Adrenal gland (tissue), 12 donors: ENCODE measurements around the gene TAAR5. TPM values are rescaled to one million over a fixed set of nuclear protein-coding genes. Genes with fewer than 3 reads are reported as not detected.
"Not testable (repeated sequence)": the region's sequence is repeated elsewhere in the genome, so short reads cannot be mapped to it uniquely, and the experiment has no call there.

ENCODE experiments used
- DNase-seq, 7 donors: peaks; one replicate each; pipeline ENCODE4 v3.0.0-alpha.2; 2019 to 2020
- H3K27ac ChIP-seq, 5 donors: fragments of 200-600 bp; sonication (generic) in 4 of 5; 1 replicate in 3 of 5; 2 replicates in 2 of 5; pipeline versions ENCODE4 v1.5.1 to v1.8.0; 2016 to 2020; ENCODE audit warnings: mild to moderate bottlenecking in 1 of 5
- H3K27me3 ChIP-seq: fragments of 200-600 bp; 2 replicates; pipeline ENCODE4 v1.8.0; 2021
- H3K36me3 ChIP-seq, 2 donors: fragments of 200-600 bp; replicated peaks in 1 of 2; 1 replicate in 1 of 2; 2 replicates in 1 of 2; pipeline versions ENCODE4 v1.5.1 to v1.8.0; 2018 to 2022
- H3K4me1 ChIP-seq, 2 donors: fragments of 200-600 bp; replicated peaks in 1 of 2; 1 replicate in 1 of 2; 2 replicates in 1 of 2; pipeline versions ENCODE4 v1.5.1 to v1.8.0; 2018 to 2021
- H3K4me3 ChIP-seq, 4 donors: fragments of 200-600 bp; sonication (generic) in 3 of 4; one replicate each; pipeline ENCODE4 v1.5.1; 2016 to 2018
- H3K9me3 ChIP-seq, 3 donors: fragments of 200-600 bp; sonication (generic) in 1 of 3; replicated peaks in 1 of 3; 1 replicate in 2 of 3; 2 replicates in 1 of 3; pipeline versions ENCODE4 v1.5.1 to v1.8.0; 2016 to 2021
- POLR2A ChIP-seq, 2 donors: fragments of 450-650 bp; IDR thresholded peaks; one replicate each; pipeline ENCODE4 v1.6.1; 2017; ENCODE audit warnings: antibody characterized with exemption in 2 of 2, mild to moderate bottlenecking in 2 of 2, moderate library complexity in 1 of 2
- WGBS, 4 donors: extraction: QIAGEN DNeasy Blood & Tissue Kit in 2 of 4; methylation state at CpG; one replicate each; pipeline versions ENCODE4 v1.1.5 to v1.1.7; 2013 to 2017; 5-methylcytosine and 5-hydroxymethylcytosine counted together
- intact Hi-C, 2 donors: fragments of 100-400 bp; cut with DNase I; formaldehyde crosslinking; loops; one replicate each; pipeline versions ENCODE4 v1.14.1 to v1.15.0; 2022 to 2023
- polyA plus RNA-seq, 3 donors: library from polyadenylated mRNA; stranded (reverse); fragments of 200-250 nt in 2 of 3; fragments of 350-450 nt in 1 of 3; fragmentation: Illumina TruSeq in 1 of 3; extraction: RNeasy Lipid Tissue Mini Kit (QIAGEN cat#74804) in 1 of 3; gene quantifications; one replicate each; pipeline ENCODE4 v1.2.3, GENCODE V29; 2013 to 2014
- total RNA-seq, 9 donors: library from RNA; depleted of rRNA in 4 of 9; stranded (reverse); fragments of >200 nt in 4 of 9; fragments of 120-200 nt in 1 of 9; fragmentation: NEBNext Ultra II Directional in 1 of 9; extraction: Animal tissue kit (Norgen Biotek cat#: 25700) in 1 of 9; gene quantifications; one replicate each; pipeline versions ENCODE4 v1.1.0 to v1.2.4, GENCODE V29; 2013 to 2023
- TF ChIP-seq, protein P1 (sequence below), 6 experiments: fragments of 450-650 bp in 4 of 6; fragments of 200-600 bp in 2 of 6; sonication (generic) in 1 of 6; IDR thresholded peaks; 1 replicate in 5 of 6; 2 replicates in 1 of 6; pipeline versions ENCODE4 v1.5.1 to v1.8.0; 2016 to 2021; ENCODE audit warnings: antibody characterized with exemption in 6 of 6, mild to moderate bottlenecking in 2 of 6, moderate library complexity in 1 of 6
- donor health status: healthy with polysubstance abuse.
- donor health status: Bipolar disorder and iron deficiency.
- donor health status: DM: yes; HTN: yes; CAD: no.
- donor health status: DM: no; HTN: no; CAD: no.
- donor health status: DM: no; HTN: no; CAD: no.
- donor health status: DM: yes; HTN: yes; CAD: no.

Gene TAAR5
- total and polyA plus RNA-seq, 12 donors: not detected

DNA sequence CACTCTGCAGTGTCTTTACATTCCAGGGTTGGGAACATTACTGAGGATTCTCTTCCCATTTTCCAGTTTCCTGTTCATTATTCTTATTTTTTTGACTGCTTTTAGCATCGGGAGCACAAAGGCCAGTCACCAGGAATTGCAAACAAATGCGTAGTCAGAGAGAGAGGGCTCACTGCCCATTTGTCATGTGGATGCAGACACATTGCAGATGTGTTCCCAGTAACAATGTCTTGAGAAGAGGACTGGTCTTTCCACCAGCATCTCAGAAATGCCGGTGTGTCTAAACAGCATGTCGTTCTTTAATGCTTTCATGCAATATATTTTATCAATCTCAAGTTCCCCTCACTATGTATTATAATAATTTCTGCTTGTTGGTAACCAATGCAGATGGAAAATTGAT is 20.4 kb downstream of the TAAR5 start:
- no peaks in the 10 kb centered on the region for H3K4me1 ChIP-seq
- intact Hi-C loops: no loop called here
- no peaks in the 10 kb centered on the region for H3K9me3 ChIP-seq
- H3K27me3 ChIP-seq: peaks cover 14% of the 10 kb centered on the region
- H3K36me3 ChIP-seq: no peaks in the 10 kb centered on the region
- TF ChIP-seq POLR2A (IDR thresholded peaks at IDR 0.05): no peak
- TF ChIP-seq, protein P1, sequence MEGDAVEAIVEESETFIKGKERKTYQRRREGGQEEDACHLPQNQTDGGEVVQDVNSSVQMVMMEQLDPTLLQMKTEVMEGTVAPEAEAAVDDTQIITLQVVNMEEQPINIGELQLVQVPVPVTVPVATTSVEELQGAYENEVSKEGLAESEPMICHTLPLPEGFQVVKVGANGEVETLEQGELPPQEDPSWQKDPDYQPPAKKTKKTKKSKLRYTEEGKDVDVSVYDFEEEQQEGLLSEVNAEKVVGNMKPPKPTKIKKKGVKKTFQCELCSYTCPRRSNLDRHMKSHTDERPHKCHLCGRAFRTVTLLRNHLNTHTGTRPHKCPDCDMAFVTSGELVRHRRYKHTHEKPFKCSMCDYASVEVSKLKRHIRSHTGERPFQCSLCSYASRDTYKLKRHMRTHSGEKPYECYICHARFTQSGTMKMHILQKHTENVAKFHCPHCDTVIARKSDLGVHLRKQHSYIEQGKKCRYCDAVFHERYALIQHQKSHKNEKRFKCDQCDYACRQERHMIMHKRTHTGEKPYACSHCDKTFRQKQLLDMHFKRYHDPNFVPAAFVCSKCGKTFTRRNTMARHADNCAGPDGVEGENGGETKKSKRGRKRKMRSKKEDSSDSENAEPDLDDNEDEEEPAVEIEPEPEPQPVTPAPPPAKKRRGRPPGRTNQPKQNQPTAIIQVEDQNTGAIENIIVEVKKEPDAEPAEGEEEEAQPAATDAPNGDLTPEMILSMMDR (IDR thresholded peaks at IDR 0.05): no peak
- no peak for DNase-seq
- no peak overlapping the region for H3K4me3 ChIP-seq
- no peak overlapping the region for H3K27ac ChIP-seq
- 37 to 50% (median 43%) methylated on average over 4 of the region's 4 CpGs for WGBS, 4 donors

DNA sequence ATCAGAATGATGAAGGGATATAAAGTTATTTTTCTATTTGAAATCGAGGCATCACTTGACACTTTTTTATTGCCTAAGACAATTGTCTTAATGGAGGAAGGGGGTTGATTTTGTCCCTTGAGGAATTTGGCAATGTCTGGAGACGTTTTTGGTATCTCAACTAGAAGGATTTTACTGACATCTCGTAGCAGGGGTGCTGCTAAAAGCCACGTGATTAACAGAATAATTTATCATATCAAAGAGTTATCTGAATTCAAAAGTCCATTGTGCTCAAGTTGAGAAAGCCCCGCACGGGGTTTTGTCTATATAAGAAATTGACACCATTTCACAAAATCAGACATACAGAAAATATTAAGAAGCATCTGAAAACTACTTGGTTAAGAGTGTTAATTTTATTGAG is 20.9 kb downstream of the TAAR5 start:
- Histone ChIP-seq H3K4me1 (no peaks in the 10 kb centered on the region), H3K9me3 (no peaks in the 10 kb centered on the region), H3K4me3 (no peak overlapping the region), H3K36me3 (no peaks in the 10 kb centered on the region), H3K27me3 (peaks cover 14% of the 10 kb centered on the region), H3K27ac (no peak overlapping the region)
- no peak for DNase-seq
- TF ChIP-seq, protein P1 (IDR thresholded peaks at IDR 0.05): no peak
- TF ChIP-seq POLR2A (IDR thresholded peaks at IDR 0.05): no peak
- 52 to 58% (median 55%) methylated on average over 6 of the region's 6 CpGs for WGBS, 4 donors
- intact Hi-C loops: no loop called here

DNA sequence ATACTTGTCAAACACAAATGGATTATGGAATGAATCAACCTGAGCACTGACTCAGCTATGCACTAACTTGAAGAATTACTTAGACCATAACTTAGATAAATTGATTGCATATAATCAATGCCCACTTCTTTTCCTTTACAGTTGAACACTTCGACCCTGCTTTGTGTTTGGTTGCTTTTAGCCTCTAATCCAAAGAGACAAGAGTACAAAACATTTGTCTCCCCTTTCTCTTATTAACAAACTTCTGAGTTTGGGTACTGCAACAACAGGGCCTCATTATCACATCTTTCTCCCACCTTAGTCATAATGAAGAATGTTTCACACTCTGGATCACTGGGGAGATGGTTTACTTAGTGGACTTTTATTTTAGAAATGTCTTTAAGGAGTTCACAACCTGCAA is 22.0 kb downstream of the TAAR5 start:
- no peak overlapping the region for H3K27ac ChIP-seq
- no peak for DNase-seq
- no peak overlapping the region for H3K4me3 ChIP-seq
- WGBS, 4 donors: 66 to 97% (median 81%) methylated on average over 1 of the region's 1 CpG
- intact Hi-C loops: no loop called here
- no peak for TF ChIP-seq POLR2A (IDR thresholded peaks at IDR 0.05)
- TF ChIP-seq, protein P1 (IDR thresholded peaks at IDR 0.05): no peak
- H3K27me3 ChIP-seq: peaks cover 14% of the 10 kb centered on the region
- H3K4me1 ChIP-seq: no peaks in the 10 kb centered on the region
- no peaks in the 10 kb centered on the region for H3K9me3 ChIP-seq
- no peaks in the 10 kb centered on the region for H3K36me3 ChIP-seq

DNA sequence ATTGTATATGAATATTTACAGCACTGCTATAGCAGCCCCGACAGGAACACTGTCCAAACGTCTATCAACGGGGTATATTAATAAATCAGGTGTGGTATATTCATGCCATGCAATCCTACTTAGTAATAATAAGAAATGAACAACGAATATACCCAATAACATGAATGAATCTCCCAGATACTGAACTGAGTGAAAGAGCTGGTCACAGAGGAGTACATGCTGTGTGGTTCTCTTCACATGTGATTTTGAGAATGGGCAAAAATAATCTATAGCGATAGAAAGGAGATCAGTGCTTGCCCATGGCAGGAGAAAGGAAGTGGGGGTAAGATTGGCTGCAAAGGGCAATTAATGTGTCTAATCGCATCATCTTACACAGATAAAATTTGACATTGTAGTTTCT is 23.1 kb downstream of the TAAR5 start:
- Histone ChIP-seq H3K9me3 (no peaks in the 10 kb centered on the region), H3K36me3 (no peaks in the 10 kb centered on the region), H3K4me1 (no peaks in the 10 kb centered on the region), H3K4me3 (no peak overlapping the region), H3K27me3 (peaks cover 14% of the 10 kb centered on the region), H3K27ac (no peak overlapping the region)
- no peak for TF ChIP-seq POLR2A (IDR thresholded peaks at IDR 0.05)
- 79 to 86% (median 82%) methylated on average over 6 of the region's 6 CpGs for WGBS, 4 donors
- intact Hi-C loops: no loop called here
- DNase-seq: no peak

DNA sequence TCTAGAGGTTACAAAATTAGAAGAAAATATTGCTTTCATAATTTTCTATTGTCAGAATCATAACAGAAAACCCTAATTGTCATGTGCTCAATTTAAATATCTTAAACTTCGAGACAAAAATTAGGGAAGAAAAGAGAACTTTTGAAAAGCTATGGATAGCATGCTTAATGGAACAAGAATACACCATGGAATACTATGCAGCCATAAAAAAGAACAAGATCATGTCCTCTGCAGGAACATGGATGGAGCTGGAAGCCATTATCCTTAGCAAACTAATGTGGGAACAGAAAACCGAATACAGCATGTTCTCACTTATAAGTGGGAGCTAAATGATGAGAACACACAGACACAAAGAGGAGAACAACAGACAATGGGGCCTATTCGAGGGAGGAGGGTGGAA is 29.5 kb downstream of the TAAR5 start:
- H3K4me1 ChIP-seq, H3K27me3 ChIP-seq, H3K27ac ChIP-seq, intact Hi-C loops, DNase-seq, H3K4me3 ChIP-seq, H3K36me3 ChIP-seq, H3K9me3 ChIP-seq: not testable (repeated sequence)
- 50 to 76% (median 59%) methylated on average over 3 of the region's 3 CpGs for WGBS, 4 donors
